Mucosa of stomach (tissue), 1 donor: Measurements from ENCODE around the gene NCK2.

Experiments
- H3K27me3 ChIP-seq: one replicate; pipeline ENCODE4 v1.7.0; 2013; ENCODE audit warnings: mild to moderate bottlenecking, low read length; ENCODE audit not compliant: control insufficient read depth, insufficient read depth
- H3K36me3 ChIP-seq: one replicate; pipeline ENCODE4 v1.7.0; 2013; ENCODE audit warnings: low read length; ENCODE audit not compliant: control insufficient read depth, insufficient read depth
- H3K4me1 ChIP-seq: one replicate; pipeline ENCODE4 v1.7.0; 2013; ENCODE audit warnings: mild to moderate bottlenecking, low read length; ENCODE audit not compliant: control insufficient read depth, insufficient read depth
- H3K4me3 ChIP-seq: one replicate; pipeline ENCODE4 v1.7.0; 2013; ENCODE audit warnings: low read length
- H3K9ac ChIP-seq: one replicate; pipeline ENCODE4 v1.7.0; 2013; ENCODE audit warnings: mild to moderate bottlenecking, low read length, moderate library complexity
- H3K9me3 ChIP-seq: one replicate; pipeline ENCODE4 v1.7.0; 2013; ENCODE audit warnings: mild to moderate bottlenecking, low read length, moderate library complexity; ENCODE audit not compliant: control insufficient read depth
- donor health status: Pancreatic carcinoma.

Gene NCK2

GRCh38 chr2:105738658-105739241 is 6.0 kb upstream of the NCK2 start:
- Histone ChIP-seq H3K36me3 (no peaks in the 10 kb centered on the region), H3K9ac (no peak overlapping the region), H3K9me3 (no peaks in the 10 kb centered on the region), H3K4me1 (peaks cover 1% of the 10 kb centered on the region), H3K4me3 (no peak overlapping the region), H3K27me3 (no peaks in the 10 kb centered on the region)

- no peak overlapping the region for H3K4me3 ChIP-seq
These were observed 5.3 kb upstream of the NCK2 start for GRCh38 chr2:105739426-105739825.

GRCh38 chr2:105739944-105740530 is 4.7 kb upstream of the NCK2 start:
- Histone ChIP-seq H3K4me3 (no peak overlapping the region), H3K9ac (no peak overlapping the region), H3K4me1 (peaks cover 7% of the 10 kb centered on the region), H3K36me3 (no peaks in the 10 kb centered on the region), H3K27me3 (no peaks in the 10 kb centered on the region), H3K9me3 (no peaks in the 10 kb centered on the region)

More at GRCh38 chr2:105739426-105739825, 5.3 kb upstream of the NCK2 start:
- Histone ChIP-seq H3K9ac (no peak overlapping the region), H3K4me1 (peaks cover 7% of the 10 kb centered on the region), H3K27me3 (no peaks in the 10 kb centered on the region), H3K9me3 (no peaks in the 10 kb centered on the region), H3K36me3 (no peaks in the 10 kb centered on the region)

- Histone ChIP-seq H3K36me3 (no peaks in the 10 kb centered on the region), H3K4me1 (peaks cover 7% of the 10 kb centered on the region), H3K27me3 (no peaks in the 10 kb centered on the region)
These were observed 3.5 kb upstream of the NCK2 start for GRCh38 chr2:105741174-105741573.

GRCh38 chr2:105741617-105742016 is 3.1 kb upstream of the NCK2 start:
- Histone ChIP-seq H3K36me3 (no peaks in the 10 kb centered on the region), H3K9me3 (no peaks in the 10 kb centered on the region), H3K27me3 (no peaks in the 10 kb centered on the region), H3K4me1 (peaks cover 10% of the 10 kb centered on the region), H3K4me3 (no peak overlapping the region), H3K9ac (no peak overlapping the region)

More at GRCh38 chr2:105741174-105741573, 3.5 kb upstream of the NCK2 start:
- no peak overlapping the region for H3K4me3 ChIP-seq
- no peaks in the 10 kb centered on the region for H3K9me3 ChIP-seq
- H3K9ac ChIP-seq = no peak overlapping the region

GRCh38 chr2:105744091-105744908 is 412 bp upstream of the NCK2 start:
- H3K4me1 ChIP-seq = peaks cover 33% of the 10 kb centered on the region
- no peaks in the 10 kb centered on the region for H3K36me3 ChIP-seq
- H3K9ac ChIP-seq = peak overlapping the region; percentile 67
- H3K4me3 ChIP-seq = no peak overlapping the region
- H3K27me3 ChIP-seq = no peaks in the 10 kb centered on the region
- no peaks in the 10 kb centered on the region for H3K9me3 ChIP-seq

- Histone ChIP-seq H3K9ac (peak overlapping the region; percentile 87), H3K27me3 (no peaks in the 10 kb centered on the region), H3K36me3 (no peaks in the 10 kb centered on the region), H3K4me3 (peak overlapping the region; percentile 68), H3K9me3 (no peaks in the 10 kb centered on the region), H3K4me1 (peaks cover 49% of the 10 kb centered on the region)
These were observed 1.7 kb downstream of the NCK2 start for GRCh38 chr2:105746177-105747080.

GRCh38 chr2:105747254-105747894 is 2.7 kb downstream of the NCK2 start:
- no peaks in the 10 kb centered on the region for H3K27me3 ChIP-seq
- H3K9me3 ChIP-seq = no peaks in the 10 kb centered on the region
- no peak overlapping the region for H3K9ac ChIP-seq
- no peaks in the 10 kb centered on the region for H3K36me3 ChIP-seq
- H3K4me3 ChIP-seq = no peak overlapping the region
- H3K4me1 ChIP-seq = peaks cover 49% of the 10 kb centered on the region

- Histone ChIP-seq H3K9ac (no peak overlapping the region), H3K9me3 (no peaks in the 10 kb centered on the region), H3K36me3 (no peaks in the 10 kb centered on the region), H3K4me3 (no peak overlapping the region), H3K27me3 (no peaks in the 10 kb centered on the region), H3K4me1 (peaks cover 54% of the 10 kb centered on the region)
These were observed 3.3 kb downstream of the NCK2 start for GRCh38 chr2:105747991-105748390.

GRCh38 chr2:105748566-105748965 is 3.9 kb downstream of the NCK2 start:
- no peak overlapping the region for H3K4me3 ChIP-seq
- no peaks in the 10 kb centered on the region for H3K9me3 ChIP-seq
- peaks cover 60% of the 10 kb centered on the region for H3K4me1 ChIP-seq
- no peaks in the 10 kb centered on the region for H3K27me3 ChIP-seq
- H3K9ac ChIP-seq = no peak overlapping the region
- no peaks in the 10 kb centered on the region for H3K36me3 ChIP-seq

- no peak overlapping the region for H3K9ac ChIP-seq
- peaks cover 60% of the 10 kb centered on the region for H3K4me1 ChIP-seq
- no peaks in the 10 kb centered on the region for H3K27me3 ChIP-seq
- no peaks in the 10 kb centered on the region for H3K36me3 ChIP-seq
- no peak overlapping the region for H3K4me3 ChIP-seq
- H3K9me3 ChIP-seq = no peaks in the 10 kb centered on the region
These were observed 5.1 kb downstream of the NCK2 start for GRCh38 chr2:105749583-105750400.
